ENCODE measurements around the gene OR51B6.

OR51B6 gene

DNA sequence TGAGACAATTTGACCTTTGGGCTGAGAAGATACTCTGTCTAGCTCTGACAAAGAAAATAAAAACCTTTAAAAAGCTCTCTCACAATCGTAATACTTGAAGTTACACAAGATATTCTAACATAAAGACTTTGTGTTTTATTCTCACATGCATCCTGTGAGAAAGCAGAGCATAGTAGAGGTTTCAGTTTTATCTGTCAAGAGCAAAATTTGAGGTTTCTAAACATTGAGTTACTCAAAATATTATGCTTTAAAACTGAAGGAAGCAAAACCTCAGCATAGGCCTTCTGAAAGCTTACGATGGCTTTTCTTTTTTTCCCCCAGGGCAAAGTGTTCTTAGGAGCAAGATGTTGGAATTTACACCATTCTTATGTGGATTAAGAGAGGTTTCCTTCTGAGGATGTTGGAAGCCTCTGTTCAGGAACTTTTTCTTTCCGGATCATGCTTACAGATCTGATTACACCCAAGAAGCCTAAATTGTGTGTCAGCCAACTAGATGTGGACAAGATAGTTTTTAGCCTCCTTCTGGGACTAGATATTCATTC is 17.3 kb downstream of the OR51B6 start:
- intact Hi-C loops (cut with DNase I; ENCODE audit: low total_unique reads): no loop called here
- Histone ChIP-seq H3K4me1 (peaks cover 0 to 13% (median 3%) of the 10 kb centered on the region in 4 donors), H3K4me3 (no peak overlapping the region), H3K27ac (no peak overlapping the region), H3K9me3 (no peaks in the 10 kb centered on the region), H3K27me3 (no peaks in the 10 kb centered on the region), H3K36me3 (no peaks in the 10 kb centered on the region)
- DNase-seq: no peak
- TF ChIP-seq, protein P1, sequence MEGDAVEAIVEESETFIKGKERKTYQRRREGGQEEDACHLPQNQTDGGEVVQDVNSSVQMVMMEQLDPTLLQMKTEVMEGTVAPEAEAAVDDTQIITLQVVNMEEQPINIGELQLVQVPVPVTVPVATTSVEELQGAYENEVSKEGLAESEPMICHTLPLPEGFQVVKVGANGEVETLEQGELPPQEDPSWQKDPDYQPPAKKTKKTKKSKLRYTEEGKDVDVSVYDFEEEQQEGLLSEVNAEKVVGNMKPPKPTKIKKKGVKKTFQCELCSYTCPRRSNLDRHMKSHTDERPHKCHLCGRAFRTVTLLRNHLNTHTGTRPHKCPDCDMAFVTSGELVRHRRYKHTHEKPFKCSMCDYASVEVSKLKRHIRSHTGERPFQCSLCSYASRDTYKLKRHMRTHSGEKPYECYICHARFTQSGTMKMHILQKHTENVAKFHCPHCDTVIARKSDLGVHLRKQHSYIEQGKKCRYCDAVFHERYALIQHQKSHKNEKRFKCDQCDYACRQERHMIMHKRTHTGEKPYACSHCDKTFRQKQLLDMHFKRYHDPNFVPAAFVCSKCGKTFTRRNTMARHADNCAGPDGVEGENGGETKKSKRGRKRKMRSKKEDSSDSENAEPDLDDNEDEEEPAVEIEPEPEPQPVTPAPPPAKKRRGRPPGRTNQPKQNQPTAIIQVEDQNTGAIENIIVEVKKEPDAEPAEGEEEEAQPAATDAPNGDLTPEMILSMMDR (IDR thresholded peaks at IDR 0.05): no peak

DNA sequence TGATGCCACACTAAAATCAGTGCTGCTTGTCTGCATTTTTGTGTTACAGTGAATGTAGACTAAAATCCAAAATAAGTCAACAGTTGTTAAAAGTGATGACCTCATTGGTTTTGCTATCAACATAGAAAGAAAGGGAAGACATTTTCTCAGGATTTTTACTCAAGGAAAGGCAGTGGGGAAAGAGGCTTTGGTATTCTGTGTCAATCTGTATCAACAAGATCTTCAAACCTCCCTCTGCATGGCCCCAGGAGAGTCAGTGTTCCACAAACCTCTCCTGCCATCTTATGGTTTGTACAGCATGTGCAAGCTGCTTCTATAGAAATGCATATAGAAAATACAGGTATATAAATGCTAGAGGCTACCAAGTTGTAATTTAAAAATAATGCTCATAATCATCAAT is 18.5 kb downstream of the OR51B6 start:
- TF ChIP-seq, protein P1 (IDR thresholded peaks at IDR 0.05): no peak
- Histone ChIP-seq H3K9me3 (no peaks in the 10 kb centered on the region), H3K27me3 (no peaks in the 10 kb centered on the region), H3K36me3 (no peaks in the 10 kb centered on the region), H3K4me3 (no peak overlapping the region), H3K4me1 (peaks cover 0 to 13% (median 3%) of the 10 kb centered on the region in 4 donors), H3K27ac (no peak overlapping the region)
- intact Hi-C loops (cut with DNase I; ENCODE audit: low total_unique reads): no loop called here
- no peak for DNase-seq

DNA sequence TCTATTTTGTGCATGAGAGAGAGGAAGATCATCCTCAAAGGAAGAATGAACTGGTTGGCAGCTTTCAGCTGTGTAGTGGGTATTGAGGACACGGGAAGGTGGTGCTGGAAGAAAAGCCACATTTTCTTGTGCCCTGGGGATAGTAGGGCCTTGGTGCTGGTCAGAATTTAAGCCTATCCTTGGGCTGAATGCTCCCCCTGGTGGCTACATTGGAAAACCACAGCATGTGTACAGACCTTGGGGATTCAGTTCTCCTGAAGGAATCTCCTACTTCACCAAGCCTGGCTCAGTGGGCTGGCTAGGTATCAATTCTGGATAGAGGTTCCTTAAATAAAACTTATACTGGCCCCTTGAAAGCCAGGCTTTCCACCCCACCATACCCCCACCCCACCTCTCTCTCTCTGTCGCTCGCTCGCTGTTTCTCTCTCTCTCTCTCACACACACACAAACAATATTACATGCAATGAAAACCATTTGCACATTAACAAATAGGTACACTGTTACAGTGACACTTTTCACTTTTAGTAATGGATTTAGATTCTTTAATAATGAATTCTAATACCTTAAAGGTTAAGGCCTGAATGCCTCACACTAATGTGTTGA is 29.5 kb downstream of the OR51B6 start:
- TF ChIP-seq, protein P1 (IDR thresholded peaks at IDR 0.05): peak; percentile 48 to 63
- Histone ChIP-seq H3K36me3 (no peaks in the 10 kb centered on the region), H3K4me1 (no peaks in the 10 kb centered on the region), H3K27me3 (no peaks in the 10 kb centered on the region), H3K4me3 (no peak overlapping the region), H3K9me3 (no peaks in the 10 kb centered on the region), H3K27ac (no peak overlapping the region)
- peak; percentile 31 to 67 for DNase-seq
- intact Hi-C loops (cut with DNase I; ENCODE audit: low total_unique reads): no loop called here

DNA sequence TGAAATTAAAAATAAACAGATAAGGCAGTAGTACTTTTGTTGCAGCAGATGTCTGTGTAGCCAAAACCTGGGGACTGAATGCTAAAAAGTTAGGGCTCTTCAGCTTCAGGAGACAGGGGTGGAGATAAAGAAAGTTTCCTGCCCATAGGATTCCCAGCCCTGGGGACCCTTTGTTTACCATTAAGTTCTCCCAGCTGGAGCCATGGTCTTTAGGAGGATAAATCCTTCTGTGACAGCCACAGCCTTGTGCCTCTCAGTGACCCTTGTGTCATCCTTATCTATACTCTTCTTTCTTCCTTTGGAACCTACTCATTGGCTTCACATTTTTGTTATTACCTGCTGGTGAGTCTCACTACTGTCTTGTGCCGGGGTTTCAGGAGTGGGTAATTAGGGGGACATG is 32.3 kb downstream of the OR51B6 start, which contains the start of gene OR51M1:
Gene OR51M1, plus strand, starts transcription at position 237 of the 400 bp plus-strand sequence. CDS start 5,587 bp downstream, outside the sequence.
- DNase-seq: no peak
- no peaks in the 10 kb centered on the region for H3K27me3 ChIP-seq
- no peaks in the 10 kb centered on the region for H3K4me1 ChIP-seq
- H3K36me3 ChIP-seq: no peaks in the 10 kb centered on the region
- no peak within 1 kb of the TSS for H3K4me3 ChIP-seq
- TF ChIP-seq, protein P1 (IDR thresholded peaks at IDR 0.05): no peak
- intact Hi-C loops (cut with DNase I; ENCODE audit: low total_unique reads): no loop called here
- H3K9me3 ChIP-seq: no peaks in the 10 kb centered on the region
- H3K27ac ChIP-seq: no peak within 1 kb of the TSS

DNA sequence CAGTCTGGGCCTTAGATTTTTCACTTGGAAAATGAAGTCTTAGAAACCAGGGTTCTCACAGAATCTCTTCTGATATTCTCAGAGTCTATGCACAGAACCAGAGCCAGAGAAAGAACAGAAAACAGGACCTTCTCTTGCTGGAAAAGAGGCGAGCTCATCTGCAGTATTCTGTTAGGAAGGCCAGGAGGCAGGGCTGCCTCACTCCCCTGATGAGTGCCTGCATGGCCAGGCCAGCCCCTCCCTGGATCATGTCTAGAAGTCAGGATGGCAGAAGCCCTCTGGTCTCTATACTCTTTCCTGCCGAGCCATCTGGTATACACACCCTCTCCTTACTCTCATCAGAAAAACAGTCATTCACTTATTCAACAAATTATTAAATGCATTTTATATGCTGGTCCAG is 33.0 kb downstream of the OR51B6 start:
- H3K27ac ChIP-seq: no peak overlapping the region
- H3K4me1 ChIP-seq: no peaks in the 10 kb centered on the region
- intact Hi-C loops (cut with DNase I; ENCODE audit: low total_unique reads): no loop called here
- no peaks in the 10 kb centered on the region for H3K27me3 ChIP-seq
- no peak overlapping the region for H3K4me3 ChIP-seq
- no peaks in the 10 kb centered on the region for H3K9me3 ChIP-seq
- no peaks in the 10 kb centered on the region for H3K36me3 ChIP-seq
- DNase-seq: no peak
- TF ChIP-seq, protein P1 (IDR thresholded peaks at IDR 0.05): no peak

Data from tibial artery (tissue), 4 donors.